Endothelial cell of umbilical vein (primary cell): ENCODE results near the gene SLC44A5. TPM values are rescaled to one million over a fixed set of nuclear protein-coding genes. Genes with fewer than 3 reads are reported as not detected.

Experiments
- BruUV-seq: library from RNA; stranded (reverse); fragments of 400-500 nt; replicated peaks from 2 replicates; lab custom pipeline; 2021; lab: Mats Ljungman, UMichigan
- CTCF ChIA-PET: fragments of 300-600, 350-600 bp; sonication (Branson Sonifier 250); formaldehyde crosslinking; loops from one replicate; lab custom pipeline; 2021; ENCODE audit warnings: antibody characterized with exemption, inconsistent platforms; lab: Charles Lee
- POLR2A ChIA-PET: fragments of 300-600, 350-600 bp; sonication (Branson Sonifier 250); formaldehyde crosslinking; loops from one replicate; lab custom pipeline; 2021; ENCODE audit warnings: antibody characterized with exemption, inconsistent platforms; lab: Charles Lee
- DNase-seq: peaks from one replicate; pipeline ENCODE4 v3.0.0-alpha.2; 2011; ENCODE audit warnings: low read depth, low spot score
- FAIRE-seq: peaks from 2 replicates; lab custom pipeline; 2011; peaks lifted over from hg19 to GRCh38; lab: Jason Lieb, UNC
- H2AFZ ChIP-seq: 2 replicates; pipeline ENCODE4 v1.6.0; 2012; ENCODE audit warnings: low read depth, low read length, control low read depth, inconsistent platforms
- H3K27ac ChIP-seq: 2 replicates; pipeline ENCODE4 v1.5.1; 2011; ENCODE audit warnings: low read depth, mild to moderate bottlenecking, control low read depth, low read length, moderate library complexity; ENCODE audit not compliant: insufficient read depth
- H3K27me3 ChIP-seq, 2 experiments: 2 replicates each; pipeline versions ENCODE4 v1.6.0 to v1.6.1; 2011; ENCODE audit warnings: low read length in 2 of 2, mixed read lengths in 1 of 2; ENCODE audit not compliant: control insufficient read depth in 2 of 2, insufficient read depth in 2 of 2
- H3K36me3 ChIP-seq, 2 experiments: 2 replicates in 1 of 2; 3 replicates in 1 of 2; pipeline ENCODE4 v1.5.1; 2011; ENCODE audit warnings: low read length in 2 of 2, mild to moderate bottlenecking in 1 of 2, moderate library complexity in 1 of 2; ENCODE audit not compliant: control insufficient read depth in 2 of 2, insufficient read depth in 2 of 2; ENCODE audit errors: extremely low read depth in 1 of 2
- H3K4me1 ChIP-seq: 3 replicates; pipeline ENCODE4 v1.5.1; 2011; ENCODE audit warnings: mild to moderate bottlenecking, low read length; ENCODE audit not compliant: control insufficient read depth, insufficient read depth; ENCODE audit errors: extremely low read depth
- H3K4me2 ChIP-seq: 2 replicates; pipeline ENCODE4 v1.6.1; 2011; ENCODE audit warnings: low read length, control low read depth, mixed read lengths; ENCODE audit not compliant: insufficient read depth
- H3K4me3 ChIP-seq, 3 experiments: fragments of 200-600 bp in 1 of 3; sonication (generic), shearing (Covaris generic) in 1 of 3; replicated peaks in 1 of 3; 2 replicates each; pipeline ENCODE4 v1.5.1; 2011 to 2016; ENCODE audit warnings: control low read depth in 3 of 3, low read length in 3 of 3, mild to moderate bottlenecking in 2 of 3, inconsistent platforms in 1 of 3, low read depth in 1 of 3, moderate library complexity in 1 of 3; ENCODE audit not compliant: insufficient read depth in 1 of 3
- H3K79me2 ChIP-seq: 2 replicates; pipeline ENCODE4 v1.6.0; 2012; ENCODE audit warnings: low read length, inconsistent platforms; ENCODE audit not compliant: control insufficient read depth, insufficient read depth
- H3K9ac ChIP-seq: replicated peaks from 2 replicates; pipeline ENCODE3; 2011; ENCODE audit warnings: low read length, control low read depth; ENCODE audit not compliant: insufficient read depth; ENCODE audit errors: extremely low read depth
- H3K9me1 ChIP-seq: replicated peaks from 3 replicates; pipeline ENCODE4 v1.6.0; 2011; ENCODE audit warnings: mild to moderate bottlenecking, low read length; ENCODE audit not compliant: control insufficient read depth, insufficient read depth; ENCODE audit errors: extremely low read depth
- H3K9me3 ChIP-seq: replicated peaks from 2 replicates; pipeline ENCODE4 v1.5.1; 2012; ENCODE audit warnings: low read length, inconsistent platforms; ENCODE audit not compliant: control insufficient read depth, insufficient read depth
- H4K20me1 ChIP-seq: replicated peaks from 2 replicates; pipeline ENCODE3; 2011; ENCODE audit warnings: mild to moderate bottlenecking, low read length; ENCODE audit not compliant: control insufficient read depth, insufficient read depth; ENCODE audit errors: extremely low read depth
- FOS ChIP-seq: IDR thresholded peaks from 2 replicates; pipeline ENCODE4 v1.6.1; 2011; ENCODE audit warnings: mild to moderate bottlenecking, low read length, moderate library complexity, borderline replicate concordance; ENCODE audit not compliant: insufficient read depth
- GATA2 ChIP-seq: IDR thresholded peaks from 2 replicates; pipeline ENCODE4 v1.7.0; 2011; ENCODE audit warnings: low read depth, mild to moderate bottlenecking, moderate library complexity, mixed read lengths, low read length; ENCODE audit not compliant: insufficient read length, insufficient read depth
- JUN ChIP-seq: IDR thresholded peaks from 2 replicates; pipeline ENCODE4 v1.6.1; 2011; ENCODE audit warnings: borderline replicate concordance, low read depth; ENCODE audit not compliant: insufficient read length, insufficient read depth
- MAX ChIP-seq: IDR thresholded peaks from 2 replicates; pipeline ENCODE4 v1.6.1; 2011; ENCODE audit not compliant: insufficient read depth, insufficient read length
- MYC ChIP-seq: IDR thresholded peaks from one replicate; pipeline ENCODE4 v1.6.1; 2011; ENCODE audit warnings: mild to moderate bottlenecking, low read depth, low read length
- POLR2AphosphoS5 ChIP-seq: IDR thresholded peaks from 2 replicates; pipeline ENCODE4 v1.6.1; 2012; ENCODE audit warnings: low read depth, mild to moderate bottlenecking, control low read depth, low read length, moderate library complexity; ENCODE audit not compliant: insufficient read depth
- dilution Hi-C: fragments of 300-500 bp; cut with MboI; formaldehyde crosslinking; loops from one replicate; pipeline ENCODE4 v1.15.0; 2019; ENCODE audit warnings: low sequenced_read_pairs; ENCODE audit not compliant: extremely low pct_ligation_motif_present
- intact Hi-C: fragments of 100-400 bp; cut with micrococcal nuclease; formaldehyde crosslinking; loops from one replicate; pipeline ENCODE4 v1.10.0; 2022
- polyA plus RNA-seq, 4 experiments: library from polyadenylated mRNA; depleted of rRNA in 3 of 4; stranded (reverse) in 3 of 4; unstranded in 1 of 4; fragments of >200 nt; gene quantifications; 2 replicates each; pipeline versions ENCODE4 v1.2.1 to v1.2.3, GENCODE V29; 2011 to 2012; ENCODE audit warnings: missing spikeins in 1 of 4
- total RNA-seq: library from RNA; stranded (reverse); gene quantifications from 2 replicates; pipeline ENCODE4 v1.2.3, GENCODE V29; 2021
- TF ChIP-seq, protein P1 (sequence below), 2 donors: IDR thresholded peaks; 1 replicate in 1 of 2; 2 replicates in 1 of 2; pipeline ENCODE4 v1.5.1; 2011; ENCODE audit warnings: low read length in 2 of 2, mild to moderate bottlenecking in 2 of 2, moderate library complexity in 2 of 2, control low read depth in 1 of 2, inconsistent platforms in 1 of 2, low read depth in 1 of 2; ENCODE audit not compliant: insufficient read depth in 1 of 2; ENCODE audit errors: extremely low read depth in 1 of 2

Gene SLC44A5
- total and polyA plus RNA-seq, 2 donors (not counting 3 experiments of a cell fraction or from before 2014, with no cell fraction given), result 1.6 to 3.2 TPM

DNA sequence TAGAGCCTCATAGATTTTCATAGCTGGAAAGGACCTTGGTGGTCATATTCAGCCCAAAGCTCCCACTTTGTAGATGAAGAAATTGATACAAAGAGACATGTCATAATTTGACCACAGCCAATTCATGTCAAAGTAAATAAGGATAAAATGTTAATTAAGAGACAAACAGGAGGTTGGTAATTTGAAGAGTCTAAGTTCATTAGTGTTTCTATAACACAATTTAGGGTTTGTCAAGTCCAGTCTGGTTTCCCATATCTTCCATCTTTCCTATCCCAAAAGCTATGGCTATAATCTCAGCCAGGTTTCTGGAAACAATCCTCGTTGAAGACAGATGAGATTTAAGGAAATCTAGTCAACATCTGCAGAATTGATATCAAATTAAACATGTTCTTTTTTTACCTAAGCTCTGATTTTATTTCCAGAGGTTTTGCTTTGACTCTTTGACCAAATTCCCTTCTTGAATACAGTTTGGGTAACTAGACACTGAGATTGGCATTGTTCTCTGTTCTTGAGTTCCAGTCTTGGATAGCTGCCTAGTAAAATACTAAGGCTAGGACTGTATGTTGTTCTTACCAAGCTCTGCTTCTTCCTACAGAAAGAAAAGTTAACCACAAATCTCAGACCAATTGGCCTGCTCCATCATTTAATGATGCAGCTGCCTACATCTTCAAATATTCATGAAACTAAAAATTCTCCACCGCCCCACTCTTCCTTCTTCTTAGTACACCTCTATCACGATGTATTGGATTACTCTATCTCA lies 62.0 kb downstream of the SLC44A5 start:
- ChIA-PET POLR2A (interaction anchor here (0.9 kb wide), 1 partner anchor 10 kb away, joined by 3 read pairs; no protein-coding TSS in a partner anchor), CTCF (interaction anchor here (1.0 to 2.9 kb wide), 10 partner anchors 10 to 316 kb away, joined by 3 to 7 read pairs (median 4); no protein-coding TSS in a partner anchor)
- intact Hi-C loops (loop anchor here (1.0 to 2.0 kb wide), 2 partner anchors 27 to 202 kb away; no protein-coding TSS in a partner anchor), dilution Hi-C loops (no loop called here)
- Histone ChIP-seq H3K9ac (no peak overlapping the region), H3K9me1 (no peaks in the 10 kb centered on the region), H3K9me3 (no peaks in the 10 kb centered on the region), H3K79me2 (no peaks in the 10 kb centered on the region), H3K4me2 (peak overlapping the region; percentile 40), H3K27ac (peak overlapping the region; percentile 23), H4K20me1 (no peaks in the 10 kb centered on the region), H2AFZ (no peak overlapping the region), H3K4me3 (no peak overlapping the region), H3K4me1 (peaks cover 30% of the 10 kb centered on the region), H3K36me3 (no peaks in the 10 kb centered on the region), H3K27me3 (no peaks in the 10 kb centered on the region)
- no TSS peak for BruUV-seq
- TF ChIP-seq POLR2AphosphoS5 (peak; percentile 31), MAX (no peak)
- FAIRE-seq (peak; percentile 86), DNase-seq (peak; percentile 86)

DNA sequence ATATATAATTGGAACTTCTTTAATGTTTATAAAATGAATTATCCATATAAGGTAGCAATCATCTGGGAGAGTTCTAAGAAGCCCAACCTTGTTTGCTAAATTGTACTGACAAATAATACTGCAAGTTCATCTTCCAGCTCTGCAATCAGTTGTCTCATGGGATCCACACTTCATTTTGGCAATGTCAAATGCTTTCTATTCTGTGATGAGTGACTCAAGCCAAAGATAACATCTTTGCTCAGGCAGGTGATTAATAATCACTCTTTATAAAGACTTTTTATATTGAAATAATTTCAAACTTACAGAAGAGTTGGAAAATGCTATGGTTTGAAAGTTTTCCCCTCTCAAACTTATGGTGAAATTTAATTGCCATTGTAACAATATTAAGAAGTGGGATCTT lies 67.2 kb downstream of the SLC44A5 start:
- Histone ChIP-seq H3K9me3 (no peaks in the 10 kb centered on the region), H3K4me3 (no peak overlapping the region), H3K4me2 (peak overlapping the region; percentile 11), H3K9ac (no peak overlapping the region), H3K36me3 (no peaks in the 10 kb centered on the region), H3K27me3 (no peaks in the 10 kb centered on the region), H4K20me1 (no peaks in the 10 kb centered on the region), H3K27ac (no peak overlapping the region), H3K4me1 (peaks cover 34% of the 10 kb centered on the region), H3K79me2 (no peaks in the 10 kb centered on the region), H3K9me1 (no peaks in the 10 kb centered on the region), H2AFZ (no peak overlapping the region)
- ChIA-PET CTCF (interaction anchor here (1.2 to 1.5 kb wide), 2 partner anchors 9 to 87 kb away, joined by 3 to 4 read pairs; no protein-coding TSS in a partner anchor), POLR2A (no interaction called here)
- BruUV-seq, result no TSS peak
- DNase-seq (no peak), FAIRE-seq (no peak)
- dilution Hi-C loops (no loop called here), intact Hi-C loops (loop anchor here (5.0 kb wide), 1 partner anchor 69 kb away; the partner anchor contains the start of gene SLC44A5)
- TF ChIP-seq FOS (no peak), GATA2 (peak; percentile 67), JUN (no peak), MAX (no peak), MYC (no peak)
- TF ChIP-seq, protein P1, sequence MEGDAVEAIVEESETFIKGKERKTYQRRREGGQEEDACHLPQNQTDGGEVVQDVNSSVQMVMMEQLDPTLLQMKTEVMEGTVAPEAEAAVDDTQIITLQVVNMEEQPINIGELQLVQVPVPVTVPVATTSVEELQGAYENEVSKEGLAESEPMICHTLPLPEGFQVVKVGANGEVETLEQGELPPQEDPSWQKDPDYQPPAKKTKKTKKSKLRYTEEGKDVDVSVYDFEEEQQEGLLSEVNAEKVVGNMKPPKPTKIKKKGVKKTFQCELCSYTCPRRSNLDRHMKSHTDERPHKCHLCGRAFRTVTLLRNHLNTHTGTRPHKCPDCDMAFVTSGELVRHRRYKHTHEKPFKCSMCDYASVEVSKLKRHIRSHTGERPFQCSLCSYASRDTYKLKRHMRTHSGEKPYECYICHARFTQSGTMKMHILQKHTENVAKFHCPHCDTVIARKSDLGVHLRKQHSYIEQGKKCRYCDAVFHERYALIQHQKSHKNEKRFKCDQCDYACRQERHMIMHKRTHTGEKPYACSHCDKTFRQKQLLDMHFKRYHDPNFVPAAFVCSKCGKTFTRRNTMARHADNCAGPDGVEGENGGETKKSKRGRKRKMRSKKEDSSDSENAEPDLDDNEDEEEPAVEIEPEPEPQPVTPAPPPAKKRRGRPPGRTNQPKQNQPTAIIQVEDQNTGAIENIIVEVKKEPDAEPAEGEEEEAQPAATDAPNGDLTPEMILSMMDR (IDR thresholded peaks at IDR 0.05; ENCODE audit: extremely low read depth in 1 of 2, insufficient read depth in 1 of 2, low read depth in 1 of 2, low read length in 2 of 2), result no peak
